Endothelial cell (in vitro differentiated cells): ENCODE data around the gene XCL2. TPM values are rescaled to one million over a fixed set of nuclear protein-coding genes. Genes with fewer than 3 reads are reported as not detected.
"Not testable (repeated sequence)": the region's sequence is repeated elsewhere in the genome, so short reads cannot be mapped to it uniquely, and the experiment has no call there.

Experiments
- DNase-seq: peaks from one replicate; pipeline ENCODE4 v3.0.0; 2021; ENCODE audit warnings: low spot score
- H3K27ac Mint-ChIP-seq: one replicate; pipeline ENCODE4 v1.8.0; 2021; ENCODE audit warnings: mixed read lengths, inconsistent platforms; ENCODE audit not compliant: unreplicated experiment
- H3K27me3 Mint-ChIP-seq: one replicate; pipeline ENCODE4 v1.8.0; 2021; ENCODE audit warnings: mild to moderate bottlenecking, moderate library complexity, mixed read lengths, inconsistent platforms; ENCODE audit not compliant: unreplicated experiment
- H3K36me3 Mint-ChIP-seq: one replicate; pipeline ENCODE4 v1.8.0; 2021; ENCODE audit warnings: mild to moderate bottlenecking, low read depth, mixed read lengths, inconsistent platforms; ENCODE audit not compliant: unreplicated experiment
- H3K4me1 Mint-ChIP-seq: one replicate; pipeline ENCODE4 v1.8.0; 2021; ENCODE audit warnings: mild to moderate bottlenecking, mixed read lengths, inconsistent platforms; ENCODE audit not compliant: unreplicated experiment
- H3K4me3 Mint-ChIP-seq: one replicate; pipeline ENCODE4 v1.8.0; 2021; ENCODE audit warnings: mild to moderate bottlenecking, mixed read lengths, inconsistent platforms; ENCODE audit not compliant: unreplicated experiment
- H3K9me3 Mint-ChIP-seq: one replicate; pipeline ENCODE4 v1.8.0; 2021; ENCODE audit warnings: mixed read lengths, inconsistent platforms; ENCODE audit not compliant: unreplicated experiment
- total RNA-seq: library from RNA; stranded (reverse); fragmentation: NEBNext Ultra II Directional; extraction: Animal tissue kit (Norgen Biotek cat#: 25700); gene quantifications from one replicate; pipeline ENCODE4 v1.2.1, GENCODE V29; 2021; ENCODE audit not compliant: unreplicated experiment
- TF ChIP-seq, protein P1 (sequence below): fragments of 200-600 bp; sonication (generic); IDR thresholded peaks from one replicate; pipeline ENCODE4 v1.5.0; 2021; ENCODE audit warnings: antibody characterized with exemption; ENCODE audit not compliant: unreplicated experiment

XCL2 gene
- total RNA-seq, 1 donor from 2014 or later: not detected

DNA sequence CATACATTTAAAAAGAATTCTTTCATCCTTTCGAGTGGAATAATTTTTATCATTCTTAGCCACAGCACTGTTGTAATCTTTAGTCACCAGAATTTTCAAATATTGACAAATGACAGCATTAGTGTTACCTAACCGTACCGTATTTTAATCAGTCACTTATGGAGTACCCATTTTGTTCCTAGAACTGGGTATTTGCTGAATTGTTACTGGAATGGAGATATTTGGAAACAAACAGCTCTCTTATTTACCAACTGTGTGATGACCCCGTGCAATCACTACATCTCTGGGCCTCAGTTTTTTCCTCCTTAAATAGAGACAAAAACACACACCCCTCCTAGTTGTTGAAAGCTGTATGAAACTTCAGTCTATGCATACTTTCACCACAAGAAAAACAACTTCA is 7.9 kb upstream of the XCL2 start:
- TF ChIP-seq, protein P1, sequence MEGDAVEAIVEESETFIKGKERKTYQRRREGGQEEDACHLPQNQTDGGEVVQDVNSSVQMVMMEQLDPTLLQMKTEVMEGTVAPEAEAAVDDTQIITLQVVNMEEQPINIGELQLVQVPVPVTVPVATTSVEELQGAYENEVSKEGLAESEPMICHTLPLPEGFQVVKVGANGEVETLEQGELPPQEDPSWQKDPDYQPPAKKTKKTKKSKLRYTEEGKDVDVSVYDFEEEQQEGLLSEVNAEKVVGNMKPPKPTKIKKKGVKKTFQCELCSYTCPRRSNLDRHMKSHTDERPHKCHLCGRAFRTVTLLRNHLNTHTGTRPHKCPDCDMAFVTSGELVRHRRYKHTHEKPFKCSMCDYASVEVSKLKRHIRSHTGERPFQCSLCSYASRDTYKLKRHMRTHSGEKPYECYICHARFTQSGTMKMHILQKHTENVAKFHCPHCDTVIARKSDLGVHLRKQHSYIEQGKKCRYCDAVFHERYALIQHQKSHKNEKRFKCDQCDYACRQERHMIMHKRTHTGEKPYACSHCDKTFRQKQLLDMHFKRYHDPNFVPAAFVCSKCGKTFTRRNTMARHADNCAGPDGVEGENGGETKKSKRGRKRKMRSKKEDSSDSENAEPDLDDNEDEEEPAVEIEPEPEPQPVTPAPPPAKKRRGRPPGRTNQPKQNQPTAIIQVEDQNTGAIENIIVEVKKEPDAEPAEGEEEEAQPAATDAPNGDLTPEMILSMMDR: no peak
- Mint-ChIP-seq H3K9me3 (no peaks in the 10 kb centered on the region), H3K36me3 (no peaks in the 10 kb centered on the region), H3K4me1 (peaks cover 7% of the 10 kb centered on the region), H3K27me3 (no peaks in the 10 kb centered on the region), H3K27ac (no peak overlapping the region), H3K4me3 (no peak overlapping the region)
- DNase-seq: no peak

DNA sequence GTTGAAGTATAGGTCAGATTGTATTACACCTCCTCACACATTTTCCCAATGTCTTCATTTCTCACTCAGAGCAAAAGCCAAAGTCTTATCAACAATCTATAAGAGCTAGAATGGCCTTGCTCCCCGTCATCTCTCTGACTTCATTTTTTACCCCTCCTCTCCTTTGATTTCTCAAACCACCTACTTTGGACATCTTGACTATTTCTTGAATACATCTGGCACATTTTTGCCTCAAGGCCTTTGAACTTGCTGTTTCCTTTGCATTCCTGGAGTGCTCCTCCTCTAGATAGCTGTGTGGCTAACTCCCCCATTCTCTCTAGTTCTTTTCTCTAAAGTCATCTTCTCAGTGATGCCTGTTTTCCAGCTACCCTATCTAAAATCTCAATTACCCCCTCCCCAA is 7.2 kb upstream of the XCL2 start:
- H3K9me3 Mint-ChIP-seq: no peaks in the 10 kb centered on the region
- H3K27me3 Mint-ChIP-seq: no peaks in the 10 kb centered on the region
- no peak overlapping the region for H3K27ac Mint-ChIP-seq
- TF ChIP-seq, protein P1: no peak
- no peak overlapping the region for H3K4me3 Mint-ChIP-seq
- H3K4me1 Mint-ChIP-seq: peaks cover 5% of the 10 kb centered on the region
- no peaks in the 10 kb centered on the region for H3K36me3 Mint-ChIP-seq
- no peak for DNase-seq

DNA sequence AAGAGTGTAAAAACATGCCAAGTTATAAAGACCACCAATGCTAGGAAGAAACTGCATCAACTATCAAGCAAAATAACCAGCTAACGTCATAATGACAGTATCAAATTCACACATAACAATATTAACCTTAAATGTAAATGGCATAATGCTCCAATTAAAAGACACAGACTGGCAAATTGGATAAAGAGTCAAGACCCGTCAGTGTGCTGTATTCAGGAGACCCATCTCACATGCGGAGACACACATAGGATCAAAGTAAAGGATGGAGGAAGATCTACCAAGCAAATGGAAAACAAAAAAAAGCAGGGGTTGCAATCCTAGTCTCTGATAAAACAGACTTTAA is 2.7 kb upstream of the XCL2 start:
- not testable (repeated sequence) for H3K36me3 Mint-ChIP-seq, H3K27me3 Mint-ChIP-seq, H3K4me1 Mint-ChIP-seq, H3K4me3 Mint-ChIP-seq, H3K27ac Mint-ChIP-seq, DNase-seq, H3K9me3 Mint-ChIP-seq

DNA sequence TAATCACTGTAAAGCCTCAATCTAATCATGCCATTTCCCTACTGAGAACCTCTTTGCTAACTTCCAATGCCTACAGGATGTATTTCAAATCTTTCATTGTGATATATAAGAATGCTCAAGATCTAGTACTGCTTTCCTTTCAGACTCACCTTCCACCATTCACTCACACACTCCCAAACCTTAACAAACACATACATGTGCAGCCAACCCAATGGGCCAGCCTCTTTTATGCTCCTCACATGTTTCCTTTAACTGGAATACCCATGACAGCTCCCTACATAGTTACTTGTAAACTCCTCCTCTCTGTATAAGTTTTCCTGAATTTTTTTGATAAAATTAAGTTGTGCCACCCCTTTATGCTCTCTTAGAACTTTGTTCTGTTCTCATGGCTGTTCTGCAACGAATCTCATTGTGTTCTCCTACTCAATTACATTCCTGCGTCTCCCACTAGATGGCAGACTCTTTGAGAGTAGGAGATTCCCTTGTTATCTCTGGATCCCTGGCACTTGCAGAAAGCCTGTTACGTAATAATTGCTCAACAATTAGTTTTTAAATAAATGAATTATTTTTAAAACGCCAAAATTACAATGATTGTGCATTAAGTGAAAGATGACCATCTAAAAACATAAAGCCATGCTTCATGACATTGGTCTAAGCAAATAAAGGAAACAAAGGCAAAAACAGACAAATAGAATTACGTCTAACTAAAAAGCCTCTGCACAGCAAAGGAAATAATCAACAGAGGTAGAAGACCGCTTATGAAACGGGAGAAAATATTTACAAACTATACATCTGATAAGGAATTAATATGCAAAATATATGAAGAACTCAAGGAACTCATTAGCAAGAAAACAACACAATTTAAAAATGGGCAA is 2.1 kb upstream of the XCL2 start:
- H3K36me3 Mint-ChIP-seq, H3K4me1 Mint-ChIP-seq, H3K4me3 Mint-ChIP-seq: not testable (repeated sequence)

DNA sequence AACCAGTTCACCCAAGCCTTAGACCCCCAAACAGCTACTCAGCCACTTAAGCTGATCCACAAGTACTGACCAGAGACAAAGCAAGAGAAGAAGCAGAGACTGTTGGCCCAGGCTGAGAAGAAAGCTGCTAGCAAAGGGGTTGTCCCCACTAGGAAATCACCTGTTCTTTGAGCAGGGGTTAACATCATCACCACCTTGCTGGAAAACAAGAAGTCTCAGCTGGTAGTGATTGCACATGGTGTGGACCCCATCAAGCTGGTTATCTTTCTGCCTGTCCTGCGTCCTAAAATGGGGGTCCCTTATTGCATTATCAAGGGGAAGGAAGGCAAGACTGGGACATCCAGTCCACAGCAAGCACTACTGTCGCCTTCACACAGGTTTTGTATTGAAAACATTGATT is 819 bp downstream of the XCL2 start:
- H3K36me3 Mint-ChIP-seq, H3K27ac Mint-ChIP-seq, H3K4me3 Mint-ChIP-seq, DNase-seq, H3K9me3 Mint-ChIP-seq, H3K4me1 Mint-ChIP-seq, H3K27me3 Mint-ChIP-seq: not testable (repeated sequence)

More for the DNA sequence above, 2.1 kb upstream of the XCL2 start:
- peak; percentile 7 for DNase-seq
- H3K27ac Mint-ChIP-seq, H3K9me3 Mint-ChIP-seq, H3K27me3 Mint-ChIP-seq: not testable (repeated sequence)

DNA sequence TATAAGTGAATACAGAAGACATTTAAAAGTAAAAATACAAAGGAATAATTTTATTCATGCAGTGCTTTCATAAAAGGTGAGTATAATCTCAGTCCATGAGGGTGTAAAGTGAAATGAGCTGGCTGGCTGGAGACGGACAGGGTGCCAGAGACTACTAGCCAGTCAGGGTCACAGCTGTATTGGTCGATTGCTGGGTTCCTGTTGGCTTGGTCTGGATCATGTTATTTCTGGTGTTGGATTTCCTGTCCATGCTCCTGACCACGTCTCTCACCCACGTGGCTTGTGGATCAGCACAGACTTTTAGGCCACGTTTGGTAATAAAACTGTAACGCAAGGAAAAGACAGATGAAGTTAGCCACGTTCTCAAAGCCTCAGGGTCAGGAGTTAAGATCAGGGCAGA is 3.0 kb downstream of the XCL2 start:
- DNase-seq, H3K4me1 Mint-ChIP-seq: not testable (repeated sequence)

DNA sequence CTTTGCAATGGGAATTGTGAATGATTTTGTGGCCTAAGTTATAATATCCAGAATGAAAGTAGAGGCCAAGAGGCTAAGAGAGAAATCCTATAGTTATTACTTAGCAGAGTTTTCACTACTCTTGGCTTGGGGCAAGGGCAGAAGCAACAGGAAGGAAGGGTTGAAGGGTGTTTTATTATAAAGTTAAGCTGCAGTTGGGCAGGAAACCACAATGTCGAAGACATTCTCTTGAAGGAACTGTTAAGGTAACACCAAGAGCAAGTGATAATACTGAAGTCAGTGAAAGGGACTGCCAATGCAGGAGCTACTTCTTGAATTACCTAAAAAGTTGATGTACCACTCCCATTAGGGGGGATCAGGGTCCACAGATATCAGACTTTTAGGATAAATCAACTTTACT is 8.3 kb downstream of the XCL2 start:
- no peak overlapping the region for H3K27ac Mint-ChIP-seq
- peaks cover 2% of the 10 kb centered on the region for H3K27me3 Mint-ChIP-seq
- no peak overlapping the region for H3K4me3 Mint-ChIP-seq
- peaks cover 13% of the 10 kb centered on the region for H3K4me1 Mint-ChIP-seq
- H3K36me3 Mint-ChIP-seq: no peaks in the 10 kb centered on the region
- TF ChIP-seq, protein P1: no peak
- no peaks in the 10 kb centered on the region for H3K9me3 Mint-ChIP-seq
- no peak for DNase-seq

More for the DNA sequence above, 3.0 kb downstream of the XCL2 start:
- H3K27ac Mint-ChIP-seq, H3K27me3 Mint-ChIP-seq, H3K4me3 Mint-ChIP-seq, H3K9me3 Mint-ChIP-seq, H3K36me3 Mint-ChIP-seq: not testable (repeated sequence)
